Glomerular visceral epithelial cell (primary cell): ENCODE results near the gene HINFP.

Experiments used
- DNase-seq: peaks from one replicate; pipeline ENCODE4 v3.0.0-alpha.2; 2016; ENCODE audit errors: extremely low spot score

The HINFP gene, protein sequence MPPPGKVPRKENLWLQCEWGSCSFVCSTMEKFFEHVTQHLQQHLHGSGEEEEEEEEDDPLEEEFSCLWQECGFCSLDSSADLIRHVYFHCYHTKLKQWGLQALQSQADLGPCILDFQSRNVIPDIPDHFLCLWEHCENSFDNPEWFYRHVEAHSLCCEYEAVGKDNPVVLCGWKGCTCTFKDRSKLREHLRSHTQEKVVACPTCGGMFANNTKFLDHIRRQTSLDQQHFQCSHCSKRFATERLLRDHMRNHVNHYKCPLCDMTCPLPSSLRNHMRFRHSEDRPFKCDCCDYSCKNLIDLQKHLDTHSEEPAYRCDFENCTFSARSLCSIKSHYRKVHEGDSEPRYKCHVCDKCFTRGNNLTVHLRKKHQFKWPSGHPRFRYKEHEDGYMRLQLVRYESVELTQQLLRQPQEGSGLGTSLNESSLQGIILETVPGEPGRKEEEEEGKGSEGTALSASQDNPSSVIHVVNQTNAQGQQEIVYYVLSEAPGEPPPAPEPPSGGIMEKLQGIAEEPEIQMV

DNA sequence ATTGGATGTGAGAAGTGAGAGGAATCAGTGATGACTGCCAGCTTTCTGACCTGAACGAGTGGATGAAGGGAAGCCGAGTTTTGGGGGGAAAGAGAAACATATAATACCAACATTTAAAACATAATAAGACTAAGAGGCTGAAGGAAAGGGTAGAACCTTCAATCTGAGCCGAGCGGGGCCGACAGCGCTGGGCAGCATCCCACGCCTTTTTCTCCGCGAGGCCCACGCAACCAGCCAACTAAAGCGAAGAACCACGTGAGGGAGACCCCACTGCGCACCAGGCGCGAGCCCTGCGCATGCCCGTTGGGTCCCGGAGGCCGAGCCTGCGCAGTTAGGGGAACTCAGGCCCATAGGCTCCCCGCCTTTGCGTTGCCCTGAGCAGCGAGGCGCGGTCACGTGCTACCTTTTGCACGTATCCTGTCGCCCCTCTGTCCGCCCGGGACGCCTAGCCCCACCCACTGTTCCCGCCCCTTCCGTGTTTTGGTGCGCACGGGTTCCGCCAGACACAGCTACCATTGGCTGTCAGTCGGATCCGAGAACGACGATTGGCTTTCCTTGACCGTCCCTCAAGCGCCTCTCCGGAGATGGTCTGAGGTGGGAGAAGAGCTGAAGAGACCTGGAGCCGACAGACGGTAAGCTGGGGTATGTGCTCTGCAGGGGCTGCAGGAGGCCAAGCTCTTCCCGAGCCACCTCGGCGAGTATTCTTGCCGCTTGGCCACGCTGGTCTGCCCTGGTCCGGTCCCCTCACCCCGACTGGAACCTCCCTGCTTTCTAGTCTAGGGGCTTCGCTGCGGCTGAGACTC, at the start of gene HINFP:
Gene HINFP, plus strand, starts transcription at position 573 of the 803 bp plus-strand sequence. CDS start 5,365 bp downstream, outside the sequence.
- DNase-seq: peak; percentile 98

DNA sequence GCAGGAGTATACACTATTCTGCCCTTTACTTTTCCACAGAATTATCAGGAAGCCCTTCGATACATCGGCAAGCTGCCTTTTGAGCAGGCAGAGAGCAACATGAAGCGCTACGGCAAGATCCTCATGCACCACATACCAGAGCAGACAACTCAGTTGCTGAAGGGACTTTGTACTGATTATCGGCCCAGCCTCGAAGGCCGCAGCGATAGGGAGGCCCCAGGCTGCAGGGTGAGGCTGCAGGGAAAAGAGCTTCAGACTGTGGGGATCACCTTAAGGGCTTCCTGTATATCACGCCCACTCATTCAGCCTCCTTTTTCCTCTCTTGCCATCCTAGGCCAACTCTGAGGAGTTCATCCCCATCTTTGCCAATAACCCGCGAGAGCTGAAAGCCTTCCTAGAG, 43.5 kb upstream of the HINFP start:
- no peak for DNase-seq

GRCh38 chr11:119078675-119079420, 42.5 kb upstream of the HINFP start:
- DNase-seq: no peak

DNA sequence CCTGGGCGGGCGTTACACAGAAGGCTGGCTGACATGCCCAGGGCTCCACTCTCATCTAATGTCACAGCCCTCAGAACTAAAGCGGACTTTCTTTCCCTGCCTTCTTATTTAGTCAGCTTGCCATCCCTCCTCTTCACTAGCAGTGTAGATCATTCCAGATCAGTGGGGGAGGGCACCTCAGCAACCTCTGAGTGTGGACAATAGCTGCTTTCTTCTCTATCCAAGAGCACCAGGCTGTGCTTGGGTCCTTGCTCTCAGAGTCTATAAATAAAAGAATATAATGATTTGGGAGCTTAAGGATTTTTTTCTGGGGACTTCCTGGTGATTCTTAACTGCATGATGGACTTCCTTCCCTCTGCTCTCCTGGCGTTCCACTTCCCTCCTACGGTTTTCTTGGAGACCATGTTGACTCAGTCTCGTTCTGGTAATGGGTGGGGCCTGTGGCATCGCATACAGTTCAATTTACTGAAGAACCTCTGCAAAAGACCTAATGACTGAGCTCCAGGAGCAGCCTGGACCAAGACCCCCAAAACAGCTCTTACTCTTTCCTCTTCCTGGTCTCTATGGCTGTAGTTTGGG, 39.6 kb upstream of the HINFP start:
- no peak for DNase-seq

DNA sequence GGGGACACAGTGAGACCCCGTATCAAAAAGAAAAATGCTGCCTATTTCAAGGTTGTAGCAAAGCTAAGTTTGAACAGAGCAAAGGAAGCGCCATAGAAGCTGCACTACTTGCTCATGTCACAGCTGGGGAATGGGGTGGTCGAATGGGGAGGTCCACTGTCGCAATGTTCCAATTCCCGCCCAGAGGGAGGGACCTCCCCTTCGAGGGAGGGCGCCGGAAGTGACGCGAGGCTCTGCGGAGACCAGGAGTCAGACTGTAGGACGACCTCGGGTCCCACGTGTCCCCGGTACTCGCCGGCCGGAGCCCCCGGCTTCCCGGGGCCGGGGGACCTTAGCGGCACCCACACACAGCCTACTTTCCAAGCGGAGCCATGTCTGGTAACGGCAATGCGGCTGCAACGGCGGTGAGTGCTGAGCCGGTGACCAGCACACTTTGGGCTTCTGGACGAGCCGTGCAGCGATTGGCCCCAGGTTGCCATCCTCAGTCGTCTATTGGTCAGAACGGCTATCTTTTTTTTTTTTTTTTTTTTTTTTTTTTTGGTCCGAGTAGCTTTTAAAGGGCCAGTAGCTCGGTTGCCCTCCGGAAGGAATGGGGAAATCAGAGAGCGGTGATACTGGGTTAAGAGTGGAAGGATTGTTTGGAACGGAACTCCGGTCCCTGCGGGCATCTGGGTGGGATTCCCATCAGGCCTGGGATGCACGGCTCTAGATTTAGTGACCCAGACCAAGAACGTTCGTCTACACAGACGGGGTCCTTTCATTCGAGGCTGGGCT, 36.5 kb upstream of the HINFP start, which contains the start of gene HMBS:
Gene HMBS, plus strand, starts transcription at position 219 of the 774 bp plus-strand sequence. Its CDS starts 153 bp downstream, at position 372.
- DNase-seq: peak; percentile 91

DNA sequence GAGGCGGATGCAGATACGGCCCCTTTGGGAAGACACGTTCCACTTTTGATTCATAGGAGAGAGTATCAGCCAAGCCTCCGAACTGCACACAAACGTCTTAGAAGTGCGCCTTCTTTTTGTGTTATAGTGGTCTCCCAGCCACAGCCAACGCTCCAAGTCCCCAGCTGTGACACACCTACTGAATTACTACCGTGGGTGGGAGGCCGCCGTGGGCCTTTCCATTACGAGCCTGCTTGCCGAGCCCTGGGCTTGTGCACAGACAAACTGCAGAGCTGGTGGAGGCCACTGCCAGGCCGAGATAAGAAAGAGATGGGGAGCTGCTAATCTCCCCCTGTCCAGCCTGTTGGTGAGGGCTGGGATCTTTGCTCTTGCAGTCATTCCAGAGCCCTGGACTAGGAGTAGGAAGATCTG, 35.9 kb upstream of the HINFP start:
- no peak for DNase-seq

DNA sequence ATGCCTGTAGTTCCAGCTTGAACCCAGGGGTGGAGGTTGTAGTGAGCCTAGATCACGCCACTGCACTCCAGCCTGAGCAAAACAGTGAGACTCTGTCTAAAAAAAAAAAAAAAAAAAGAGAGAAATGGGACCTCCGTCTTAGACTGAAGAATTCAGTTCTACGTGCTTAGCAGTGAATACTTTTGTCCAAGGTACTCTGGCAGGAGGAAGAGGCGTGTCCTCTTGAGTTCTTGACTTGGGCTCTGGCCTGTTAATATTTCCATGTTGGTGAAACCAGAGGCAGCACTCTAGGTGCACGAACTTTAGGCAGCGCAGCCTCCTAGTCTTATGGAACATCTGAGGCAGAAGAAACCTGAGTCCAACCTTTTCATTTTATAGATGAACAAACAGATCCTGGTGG, 34.3 kb upstream of the HINFP start:
- no peak for DNase-seq

GRCh38 chr11:119087747-119088241, 33.6 kb upstream of the HINFP start:
- DNase-seq: no peak

- DNase-seq: no peak
Measured at GRCh38 chr11:119088406-119088805, 33.0 kb upstream of the HINFP start.

DNA sequence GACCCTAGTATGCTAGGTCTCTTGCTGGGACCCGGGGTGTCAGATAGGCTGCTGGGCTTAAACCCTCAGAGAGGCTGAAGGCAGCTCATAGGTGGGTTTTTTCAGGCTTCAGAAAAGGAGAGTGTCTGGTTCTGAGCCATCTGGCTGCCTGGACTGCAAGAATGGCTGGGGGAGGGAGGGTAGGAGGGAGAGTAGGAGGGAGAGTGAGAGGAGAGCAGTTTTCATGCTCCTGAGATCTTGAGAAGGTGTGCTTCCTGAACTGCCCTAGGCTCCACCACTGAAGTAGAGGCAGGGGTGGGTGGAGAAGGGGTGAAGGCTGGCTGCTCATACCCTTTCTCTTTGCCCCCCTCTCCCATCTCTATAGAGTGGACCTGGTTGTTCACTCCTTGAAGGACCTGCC, 32.1 kb upstream of the HINFP start:
- DNase-seq: no peak

GRCh38 chr11:119091178-119091577, 30.2 kb upstream of the HINFP start:
- no peak for DNase-seq

GRCh38 chr11:119091966-119092879, 29.2 kb upstream of the HINFP start:
- peak; percentile 35 for DNase-seq

DNA sequence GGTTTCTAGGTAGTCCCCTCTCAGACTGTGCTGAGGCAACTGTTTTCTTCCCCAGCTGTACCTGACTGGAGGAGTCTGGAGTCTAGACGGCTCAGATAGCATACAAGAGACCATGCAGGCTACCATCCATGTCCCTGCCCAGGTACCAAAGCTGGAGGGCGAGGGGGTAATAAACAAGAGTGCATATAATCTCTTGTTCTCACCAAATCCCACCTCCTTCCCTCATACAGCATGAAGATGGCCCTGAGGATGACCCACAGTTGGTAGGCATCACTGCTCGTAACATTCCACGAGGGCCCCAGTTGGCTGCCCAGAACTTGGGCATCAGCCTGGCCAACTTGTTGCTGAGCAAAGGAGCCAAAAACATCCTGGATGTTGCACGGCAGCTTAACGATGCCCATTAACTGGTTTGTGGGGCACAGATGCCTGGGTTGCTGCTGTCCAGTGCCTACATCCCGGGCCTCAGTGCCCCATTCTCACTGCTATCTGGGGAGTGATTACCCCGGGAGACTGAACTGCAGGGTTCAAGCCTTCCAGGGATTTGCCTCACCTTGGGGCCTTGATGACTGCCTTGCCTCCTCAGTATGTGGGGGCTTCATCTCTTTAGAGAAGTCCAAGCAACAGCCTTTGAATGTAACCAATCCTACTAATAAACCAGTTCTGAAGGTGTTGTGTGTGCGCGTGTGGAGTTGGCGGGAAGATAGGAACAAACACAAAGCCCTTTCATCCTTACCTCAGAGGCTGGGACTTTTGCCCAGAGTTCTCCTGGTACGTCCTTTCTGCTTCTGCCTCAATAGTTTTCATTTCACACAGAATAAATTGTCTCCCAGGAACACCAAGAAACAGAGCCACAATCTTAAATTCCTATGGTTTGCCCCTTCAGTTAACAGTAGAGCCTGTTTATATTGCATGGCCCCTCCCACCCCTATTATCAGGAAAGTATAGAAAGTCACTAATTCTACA, 28.2 kb upstream of the HINFP start:
- peak; percentile 40 for DNase-seq

DNA sequence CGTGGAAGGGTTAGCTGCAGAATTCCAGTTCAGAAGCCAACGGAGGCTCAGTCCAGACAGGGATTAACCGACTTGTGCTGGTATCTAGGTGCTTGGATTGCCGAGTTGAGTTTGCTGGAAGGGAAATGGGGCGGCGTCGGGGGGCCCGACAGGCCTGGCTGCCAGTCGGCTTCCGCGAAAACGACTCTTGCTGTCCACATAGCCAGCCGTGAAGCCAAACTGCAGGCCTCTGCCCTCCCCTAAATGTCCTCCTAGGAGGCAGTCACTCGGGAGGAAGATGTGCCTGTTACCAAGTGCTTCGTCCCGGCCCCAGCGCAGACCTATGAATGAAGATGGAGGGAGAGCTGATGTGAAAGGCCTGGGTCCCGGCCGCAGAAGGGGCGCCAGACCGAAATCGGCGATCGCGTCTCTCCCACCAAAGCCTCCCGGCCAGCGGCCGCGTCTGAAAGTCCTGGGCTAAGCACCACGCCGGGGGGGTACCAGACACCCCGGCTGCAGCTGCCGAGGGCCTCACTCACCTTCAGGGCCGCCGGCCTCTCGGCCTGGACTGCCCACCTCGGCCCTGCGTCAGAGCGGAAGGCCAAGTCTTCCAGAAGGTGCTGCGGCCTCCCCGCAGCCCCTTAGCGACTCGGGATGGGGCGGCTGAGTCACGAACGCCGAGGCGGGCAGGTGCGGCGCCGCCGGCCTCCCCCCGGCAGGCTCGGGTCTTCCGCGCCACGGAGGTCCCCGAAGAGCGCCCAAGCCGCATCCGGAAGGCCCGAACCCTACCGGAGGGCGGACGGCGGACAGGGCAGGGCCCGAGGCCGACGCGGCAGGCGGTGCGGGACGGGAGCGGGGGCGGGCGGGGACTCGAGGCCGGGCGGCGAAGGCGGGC, 27.2 kb upstream of the HINFP start:
- peak; percentile 34 for DNase-seq

- peak; percentile 75 for DNase-seq
Measured at GRCh38 chr11:119094816-119095065, 26.6 kb upstream of the HINFP start.

DNA sequence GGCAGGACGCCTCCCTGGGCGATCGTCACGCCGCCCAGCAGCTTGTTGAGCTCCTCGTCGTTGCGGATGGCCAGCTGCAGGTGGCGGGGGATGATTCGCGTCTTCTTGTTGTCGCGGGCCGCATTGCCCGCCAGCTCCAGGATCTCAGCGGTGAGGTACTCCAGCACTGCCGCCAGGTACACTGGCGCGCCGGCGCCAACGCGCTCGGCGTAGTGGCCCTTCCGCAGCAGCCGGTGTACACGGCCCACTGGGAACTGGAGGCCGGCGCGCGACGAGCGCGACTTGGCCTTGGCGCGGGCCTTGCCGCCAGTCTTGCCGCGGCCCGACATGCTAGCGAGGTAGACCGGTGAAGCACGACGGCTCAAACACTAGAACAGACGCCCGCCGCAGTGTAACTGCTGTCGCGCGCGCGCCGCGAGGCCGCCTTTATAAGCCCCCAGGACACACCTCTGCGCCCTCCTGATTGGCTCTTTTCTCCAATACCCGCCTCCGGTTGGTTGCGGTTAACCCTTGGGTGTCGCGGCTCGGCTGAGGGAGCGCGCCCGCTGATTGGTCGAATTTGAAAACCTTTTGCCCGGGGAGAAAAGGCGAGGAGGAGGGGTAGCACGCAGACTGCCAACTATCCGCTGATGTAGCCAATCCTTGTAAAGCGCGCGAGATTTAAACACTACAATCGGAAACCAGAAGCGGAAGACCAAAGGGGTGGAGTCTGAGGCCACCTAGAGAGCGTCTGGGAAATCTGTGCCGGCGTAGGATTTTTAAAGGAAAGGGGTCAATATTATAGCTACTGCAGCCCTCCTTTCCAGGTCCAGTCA, 26.1 kb upstream of the HINFP start:
- peak; percentile 100 for DNase-seq

- no peak for DNase-seq
Measured at GRCh38 chr11:119099711-119100110, 21.7 kb upstream of the HINFP start.
